DOHH2 (cell line): Measurements from ENCODE around the gene GGT6.

ENCODE experiments used
- EZH2phosphoT487 ChIP-seq: fragments of 200-600 bp; sonication (generic); IDR thresholded peaks from 2 replicates; pipeline ENCODE4 v1.6.1; 2017; ENCODE audit warnings: borderline replicate concordance, mild to moderate bottlenecking, antibody characterized with exemption, low read length, moderate library complexity, mixed read lengths
- TF ChIP-seq, protein P1 (sequence below): fragments of 200-600 bp; sonication (generic); IDR thresholded peaks from one replicate; pipeline ENCODE4 v1.5.1; 2014; ENCODE audit warnings: antibody characterized with exemption, mild to moderate bottlenecking, low read depth, low read length; ENCODE audit not compliant: poor library complexity, severe bottlenecking

DNA sequence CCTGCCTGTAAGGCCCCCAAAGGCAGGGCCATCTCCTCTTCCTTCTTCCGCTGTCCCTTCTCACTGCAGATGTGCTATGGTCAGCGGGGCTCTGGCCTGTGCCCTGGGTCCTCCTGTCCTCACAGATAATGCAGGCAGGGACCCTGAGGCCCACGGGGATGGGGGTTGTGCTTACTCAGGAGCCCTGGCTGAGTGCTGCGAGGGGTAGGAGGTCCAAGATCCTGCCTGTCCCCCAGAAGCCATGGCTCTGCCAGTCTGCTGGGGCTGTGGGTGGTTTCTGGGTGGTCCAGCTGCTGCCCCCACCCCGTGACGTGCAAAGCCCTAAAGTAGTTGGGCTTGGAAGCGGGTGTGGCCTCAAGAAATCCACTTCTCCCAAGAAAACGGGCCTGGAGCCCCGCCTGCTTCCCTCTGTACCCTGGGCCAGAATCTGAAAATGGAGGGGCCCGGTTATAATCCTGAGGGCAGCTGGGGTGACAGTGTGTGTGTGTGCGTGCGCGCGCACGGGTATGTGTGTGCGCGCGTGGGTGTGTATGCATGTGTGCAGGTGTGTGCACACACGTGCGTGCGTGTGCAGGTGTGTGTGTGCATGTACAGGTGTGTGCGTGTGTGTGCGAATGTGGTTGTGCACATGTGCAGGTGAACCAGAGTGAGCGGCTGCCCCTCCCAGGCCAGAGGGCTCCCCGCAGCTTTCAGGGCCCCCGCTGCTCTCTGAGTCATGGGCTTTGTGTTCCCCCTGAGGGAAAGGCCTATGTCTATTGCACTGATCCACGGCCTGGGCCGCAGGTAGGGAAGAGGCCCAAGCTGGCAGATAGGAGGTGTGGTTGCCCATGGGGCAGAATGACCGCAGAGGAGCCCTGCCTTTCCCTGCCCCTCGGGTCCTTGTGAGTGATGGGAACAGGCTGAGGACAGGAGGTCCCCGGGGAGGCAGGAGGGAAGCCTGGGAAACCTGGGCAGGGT is 47.9 kb downstream of the GGT6 start:
- TF ChIP-seq, protein P1, sequence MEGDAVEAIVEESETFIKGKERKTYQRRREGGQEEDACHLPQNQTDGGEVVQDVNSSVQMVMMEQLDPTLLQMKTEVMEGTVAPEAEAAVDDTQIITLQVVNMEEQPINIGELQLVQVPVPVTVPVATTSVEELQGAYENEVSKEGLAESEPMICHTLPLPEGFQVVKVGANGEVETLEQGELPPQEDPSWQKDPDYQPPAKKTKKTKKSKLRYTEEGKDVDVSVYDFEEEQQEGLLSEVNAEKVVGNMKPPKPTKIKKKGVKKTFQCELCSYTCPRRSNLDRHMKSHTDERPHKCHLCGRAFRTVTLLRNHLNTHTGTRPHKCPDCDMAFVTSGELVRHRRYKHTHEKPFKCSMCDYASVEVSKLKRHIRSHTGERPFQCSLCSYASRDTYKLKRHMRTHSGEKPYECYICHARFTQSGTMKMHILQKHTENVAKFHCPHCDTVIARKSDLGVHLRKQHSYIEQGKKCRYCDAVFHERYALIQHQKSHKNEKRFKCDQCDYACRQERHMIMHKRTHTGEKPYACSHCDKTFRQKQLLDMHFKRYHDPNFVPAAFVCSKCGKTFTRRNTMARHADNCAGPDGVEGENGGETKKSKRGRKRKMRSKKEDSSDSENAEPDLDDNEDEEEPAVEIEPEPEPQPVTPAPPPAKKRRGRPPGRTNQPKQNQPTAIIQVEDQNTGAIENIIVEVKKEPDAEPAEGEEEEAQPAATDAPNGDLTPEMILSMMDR, result no peak
- TF ChIP-seq EZH2phosphoT487, result no peak
